Heart left ventricle (tissue), 13 donors: Measurements from ENCODE around the gene KISS1R.

ENCODE experiments used
- POLR2A ChIP-seq, 2 donors: fragments of 450-650 bp; IDR thresholded peaks; one replicate each; pipeline ENCODE4 v1.6.1; 2017; ENCODE audit warnings: antibody characterized with exemption in 2 of 2, mild to moderate bottlenecking in 2 of 2, moderate library complexity in 2 of 2
- TF ChIP-seq, protein P1 (sequence below), 12 donors: fragments of 200-600 bp; sonication (generic) in 4 of 12; IDR thresholded peaks; one replicate each; pipeline versions ENCODE4 v1.5.0 to v1.8.0; 2018 to 2022; ENCODE audit warnings: antibody characterized with exemption in 12 of 12, mild to moderate bottlenecking in 5 of 12
- donor health status: ischemic (EF 13 %, LVEDD 7.1; RV severe dilation, severe dysfunction).
- donor health status: DM: no; HTN: yes; CAD: no.
- donor health status: DM: no; HTN: no; CAD: no.
- donor health status: ischemic (EF 25% LVEDD 6.9; RV normal size, moderate dysfunction).
- donor health status: ischemic (EF 25% LVEDD 5.7; RV mildly dilated, moderate dysfunction).
- donor health status: ischemic (EF 35%, LVEDD 5.7; RV mildly dilated, moderate dysfunction).
- donor health status: nonischemic (EF 11% LVEDD 7.7; RV severe dilation, severe dysfunction).
- donor health status: DM: yes; HTN: yes; CAD: no.
- donor health status: PGD.
- donor health status: ischemic (EF 29% LVEDD 5.4; RV normal size, mild dysfunction).
- donor health status: nonischemic (EF 23%, LVEDD 6.1; RV moderate dilation, normal function).

DNA sequence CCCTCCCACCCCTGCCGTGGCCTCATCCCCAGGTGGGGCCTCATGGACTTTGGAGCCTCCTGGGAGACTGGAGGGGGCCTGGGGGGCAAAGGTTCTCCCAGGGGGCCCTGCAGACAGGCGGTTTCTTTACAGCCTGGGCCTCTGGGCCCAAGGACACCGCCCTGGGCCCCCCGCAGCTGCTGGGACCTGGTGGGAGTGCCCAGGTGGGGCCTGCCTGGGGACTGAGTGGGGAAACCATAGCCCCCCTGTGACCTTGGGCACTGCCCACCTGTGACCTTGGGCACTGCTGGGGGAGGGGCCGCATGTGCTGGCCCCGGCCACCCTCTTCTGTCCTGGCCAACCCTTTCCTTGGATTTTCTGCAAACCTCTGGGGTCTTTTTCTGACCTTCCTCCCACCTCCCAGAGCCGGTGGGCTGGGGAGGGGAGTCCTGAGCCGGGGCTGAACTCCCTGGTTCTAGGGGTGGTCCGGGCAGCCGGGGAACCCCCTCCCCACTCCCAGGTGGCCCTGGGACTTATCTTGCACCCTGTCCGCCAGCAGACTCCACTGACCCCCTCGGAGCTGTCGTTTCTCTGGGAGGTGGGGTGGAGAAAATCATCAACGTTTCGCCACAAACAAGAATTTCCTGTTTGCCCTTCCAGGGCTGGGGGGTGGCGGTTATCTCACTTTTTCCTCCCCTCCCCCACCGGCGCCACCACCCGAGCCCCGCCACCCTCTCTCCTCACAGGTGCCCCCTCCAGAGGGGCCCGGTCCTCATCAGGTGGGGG, 35.7 kb downstream of the KISS1R start:
- TF ChIP-seq POLR2A (IDR thresholded peaks at IDR 0.05), result no peak
- TF ChIP-seq, protein P1, sequence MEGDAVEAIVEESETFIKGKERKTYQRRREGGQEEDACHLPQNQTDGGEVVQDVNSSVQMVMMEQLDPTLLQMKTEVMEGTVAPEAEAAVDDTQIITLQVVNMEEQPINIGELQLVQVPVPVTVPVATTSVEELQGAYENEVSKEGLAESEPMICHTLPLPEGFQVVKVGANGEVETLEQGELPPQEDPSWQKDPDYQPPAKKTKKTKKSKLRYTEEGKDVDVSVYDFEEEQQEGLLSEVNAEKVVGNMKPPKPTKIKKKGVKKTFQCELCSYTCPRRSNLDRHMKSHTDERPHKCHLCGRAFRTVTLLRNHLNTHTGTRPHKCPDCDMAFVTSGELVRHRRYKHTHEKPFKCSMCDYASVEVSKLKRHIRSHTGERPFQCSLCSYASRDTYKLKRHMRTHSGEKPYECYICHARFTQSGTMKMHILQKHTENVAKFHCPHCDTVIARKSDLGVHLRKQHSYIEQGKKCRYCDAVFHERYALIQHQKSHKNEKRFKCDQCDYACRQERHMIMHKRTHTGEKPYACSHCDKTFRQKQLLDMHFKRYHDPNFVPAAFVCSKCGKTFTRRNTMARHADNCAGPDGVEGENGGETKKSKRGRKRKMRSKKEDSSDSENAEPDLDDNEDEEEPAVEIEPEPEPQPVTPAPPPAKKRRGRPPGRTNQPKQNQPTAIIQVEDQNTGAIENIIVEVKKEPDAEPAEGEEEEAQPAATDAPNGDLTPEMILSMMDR (IDR thresholded peaks at IDR 0.05), result no peak
